Amygdala (tissue), 56 donors: ENCODE measurements around the gene AGAP1.

Source experiments
- DNase-seq, 56 donors: peaks; one replicate each; lab custom pipeline; 2025; lab: John Stamatoyannopoulos, UW

AGAP1 gene

GRCh38 chr2:235808366-235808765 lies 314.5 kb downstream of the AGAP1 start:
- DNase-seq, result no peak

- no peak for DNase-seq
Observed at GRCh38 chr2:235810252-235810651, 316.4 kb downstream of the AGAP1 start.

GRCh38 chr2:235810846-235811245 lies 317.0 kb downstream of the AGAP1 start:
- no peak for DNase-seq

- DNase-seq, result no peak
Observed at GRCh38 chr2:235811446-235812184, 317.8 kb downstream of the AGAP1 start.

GRCh38 chr2:235812185-235812665 lies 318.4 kb downstream of the AGAP1 start:
- no peak for DNase-seq

GRCh38 chr2:235813398-235813797 lies 319.6 kb downstream of the AGAP1 start:
- DNase-seq, result no peak

GRCh38 chr2:235820571-235820970 lies 326.7 kb downstream of the AGAP1 start:
- no peak for DNase-seq

- no peak for DNase-seq
Observed at GRCh38 chr2:235824331-235824730, 330.5 kb downstream of the AGAP1 start.

- DNase-seq, result no peak
Observed at GRCh38 chr2:235825946-235826345, 332.1 kb downstream of the AGAP1 start.

GRCh38 chr2:235826826-235827225 lies 333.0 kb downstream of the AGAP1 start:
- DNase-seq, result no peak

- DNase-seq, result no peak
Observed at GRCh38 chr2:235827585-235827992, 333.7 kb downstream of the AGAP1 start.

GRCh38 chr2:235829726-235830125 lies 335.9 kb downstream of the AGAP1 start:
- no peak for DNase-seq

- DNase-seq, result no peak
Observed at GRCh38 chr2:235831755-235832154, 337.9 kb downstream of the AGAP1 start.

GRCh38 chr2:235832941-235833340 lies 339.1 kb downstream of the AGAP1 start:
- DNase-seq, result no peak

GRCh38 chr2:235833971-235834620 lies 340.3 kb downstream of the AGAP1 start:
- DNase-seq, result no peak

GRCh38 chr2:235834781-235835180 lies 340.9 kb downstream of the AGAP1 start:
- no peak for DNase-seq

- DNase-seq, result no peak
Observed at GRCh38 chr2:235835810-235836209, 342.0 kb downstream of the AGAP1 start.

- DNase-seq, result no peak
Observed at GRCh38 chr2:235836491-235836911, 342.7 kb downstream of the AGAP1 start.

- no peak for DNase-seq
Observed at GRCh38 chr2:235839226-235839625, 345.4 kb downstream of the AGAP1 start.

GRCh38 chr2:235839974-235840373 lies 346.1 kb downstream of the AGAP1 start:
- no peak for DNase-seq

- no peak for DNase-seq
Observed at GRCh38 chr2:235841863-235842262, 348.0 kb downstream of the AGAP1 start.

- no peak for DNase-seq
Observed at GRCh38 chr2:235842941-235843340, 349.1 kb downstream of the AGAP1 start.
